ENCODE data around the gene MAP2K6. TPM values are rescaled to one million over a fixed set of nuclear protein-coding genes. Genes with fewer than 3 reads are reported as not detected.
A peak's percentile ranks its signal among the peaks of the same experiment; 100 is the strongest.

MAP2K6 gene
- total RNA-seq, 1 donor from 2014 or later = 2.0 TPM

DNA sequence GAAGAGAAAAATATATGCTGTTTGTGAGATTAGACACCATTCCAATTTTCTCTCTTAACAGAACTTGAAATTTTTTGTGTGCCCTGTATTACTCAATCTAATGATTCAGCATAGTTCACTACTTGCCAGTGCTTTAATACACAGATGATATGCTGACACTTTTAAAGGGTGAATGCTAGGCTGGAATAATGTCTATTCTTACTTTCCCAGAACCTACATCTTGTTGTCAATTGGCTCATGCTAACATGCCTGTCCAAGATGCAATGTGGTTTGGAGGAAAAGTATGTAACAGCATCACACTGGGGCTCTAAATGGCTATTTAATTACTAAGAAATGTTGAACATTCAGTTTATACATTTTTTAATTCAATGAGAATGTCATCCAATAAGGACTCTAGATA, 7.6 kb upstream of the MAP2K6 start:
- no peak for DNase-seq
- Histone ChIP-seq H3K27ac (replicated peaks) (no peak overlapping the region), H3K27me3 (ENCODE audit: low read depth) (no peaks in the 10 kb centered on the region), H3K4me3 (no peak overlapping the region), H3K4me1 (no peaks in the 10 kb centered on the region), H3K9me3 (replicated peaks) (no peaks in the 10 kb centered on the region), H3K36me3 (no peaks in the 10 kb centered on the region)
- TF ChIP-seq, protein P1, sequence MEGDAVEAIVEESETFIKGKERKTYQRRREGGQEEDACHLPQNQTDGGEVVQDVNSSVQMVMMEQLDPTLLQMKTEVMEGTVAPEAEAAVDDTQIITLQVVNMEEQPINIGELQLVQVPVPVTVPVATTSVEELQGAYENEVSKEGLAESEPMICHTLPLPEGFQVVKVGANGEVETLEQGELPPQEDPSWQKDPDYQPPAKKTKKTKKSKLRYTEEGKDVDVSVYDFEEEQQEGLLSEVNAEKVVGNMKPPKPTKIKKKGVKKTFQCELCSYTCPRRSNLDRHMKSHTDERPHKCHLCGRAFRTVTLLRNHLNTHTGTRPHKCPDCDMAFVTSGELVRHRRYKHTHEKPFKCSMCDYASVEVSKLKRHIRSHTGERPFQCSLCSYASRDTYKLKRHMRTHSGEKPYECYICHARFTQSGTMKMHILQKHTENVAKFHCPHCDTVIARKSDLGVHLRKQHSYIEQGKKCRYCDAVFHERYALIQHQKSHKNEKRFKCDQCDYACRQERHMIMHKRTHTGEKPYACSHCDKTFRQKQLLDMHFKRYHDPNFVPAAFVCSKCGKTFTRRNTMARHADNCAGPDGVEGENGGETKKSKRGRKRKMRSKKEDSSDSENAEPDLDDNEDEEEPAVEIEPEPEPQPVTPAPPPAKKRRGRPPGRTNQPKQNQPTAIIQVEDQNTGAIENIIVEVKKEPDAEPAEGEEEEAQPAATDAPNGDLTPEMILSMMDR (IDR thresholded peaks at IDR 0.05; ENCODE audit: borderline replicate concordance) = no peak
- intact Hi-C loops (cut with micrococcal nuclease) = no loop called here

DNA sequence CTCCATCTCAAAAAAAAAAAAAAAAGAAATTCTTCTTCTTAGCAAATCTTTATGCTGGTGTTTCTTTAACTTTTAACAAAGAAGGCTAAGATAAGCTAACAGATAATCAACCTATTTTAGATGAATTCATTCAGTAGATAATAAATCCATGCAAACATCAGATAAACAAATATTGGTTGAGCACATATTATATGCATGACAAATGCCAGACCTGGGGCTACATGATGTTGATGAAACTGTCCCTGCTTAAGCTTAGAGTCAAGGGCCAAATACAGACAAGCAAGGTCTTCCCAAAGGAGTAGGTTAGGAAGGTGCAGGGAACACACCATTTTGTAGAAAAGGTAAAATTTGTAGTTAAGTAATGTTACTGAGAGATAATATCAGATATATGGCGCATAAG, 6.7 kb upstream of the MAP2K6 start:
- H3K27me3 ChIP-seq (ENCODE audit: low read depth) = no peaks in the 10 kb centered on the region
- no peak overlapping the region for H3K4me3 ChIP-seq
- H3K36me3 ChIP-seq = no peaks in the 10 kb centered on the region
- no peak overlapping the region for H3K27ac ChIP-seq (replicated peaks)
- H3K4me1 ChIP-seq = no peaks in the 10 kb centered on the region
- TF ChIP-seq, protein P1 (IDR thresholded peaks at IDR 0.05; ENCODE audit: borderline replicate concordance) = no peak
- intact Hi-C loops (cut with micrococcal nuclease) = no loop called here
- H3K9me3 ChIP-seq (replicated peaks) = no peaks in the 10 kb centered on the region
- no peak for DNase-seq

DNA sequence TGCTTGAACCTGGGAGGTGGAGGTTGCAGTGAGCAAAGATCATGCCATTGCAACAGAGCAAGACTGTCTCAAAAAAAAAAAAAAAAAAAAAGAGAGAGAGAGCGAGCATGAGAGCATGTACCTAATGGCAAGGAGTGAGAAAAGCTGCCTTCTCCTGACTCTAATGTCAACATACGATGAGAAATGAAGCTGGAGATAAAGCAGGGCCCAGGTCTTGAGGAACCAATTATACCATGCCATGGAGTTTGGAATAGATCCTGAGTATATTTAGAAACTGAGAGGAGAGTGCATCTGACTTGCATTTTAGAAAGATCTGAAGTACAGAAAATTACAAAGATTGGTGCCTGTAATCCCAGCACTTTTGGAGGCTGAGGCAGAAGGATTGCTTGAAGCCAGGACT, 3.8 kb upstream of the MAP2K6 start:
- Histone ChIP-seq H3K27me3 (ENCODE audit: low read depth) (no peaks in the 10 kb centered on the region), H3K27ac (replicated peaks) (no peak overlapping the region), H3K36me3 (no peaks in the 10 kb centered on the region), H3K4me3 (no peak overlapping the region), H3K4me1 (peaks cover 12% of the 10 kb centered on the region), H3K9me3 (replicated peaks) (no peaks in the 10 kb centered on the region)
- intact Hi-C loops (cut with micrococcal nuclease) = no loop called here
- TF ChIP-seq, protein P1 (IDR thresholded peaks at IDR 0.05; ENCODE audit: borderline replicate concordance) = no peak
- no peak for DNase-seq

DNA sequence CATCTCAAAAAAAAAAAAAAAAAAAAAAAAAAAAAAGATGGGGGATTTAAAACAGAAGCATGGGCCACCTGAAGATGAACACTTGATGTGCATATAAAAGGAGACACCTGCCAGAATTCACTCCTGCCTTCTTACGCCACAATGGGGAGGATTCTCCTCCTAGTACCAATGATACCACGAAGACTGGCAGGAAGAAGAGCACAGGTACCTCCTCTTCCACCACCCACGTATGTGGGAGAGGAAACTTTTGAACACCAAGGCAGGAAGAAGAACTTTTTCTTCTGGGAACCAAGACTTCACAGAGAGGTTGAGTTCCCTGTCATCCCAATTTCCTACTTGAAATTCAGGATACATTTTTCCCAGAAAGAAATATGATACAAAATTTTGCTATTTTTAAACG, 2.7 kb upstream of the MAP2K6 start:
- H3K27me3 ChIP-seq (ENCODE audit: low read depth) = no peaks in the 10 kb centered on the region
- DNase-seq = no peak
- H3K27ac ChIP-seq (replicated peaks) = no peak overlapping the region
- H3K4me1 ChIP-seq = peaks cover 23% of the 10 kb centered on the region
- H3K9me3 ChIP-seq (replicated peaks) = no peaks in the 10 kb centered on the region
- H3K4me3 ChIP-seq = no peak overlapping the region
- TF ChIP-seq, protein P1 (IDR thresholded peaks at IDR 0.05; ENCODE audit: borderline replicate concordance) = no peak
- H3K36me3 ChIP-seq = no peaks in the 10 kb centered on the region
- intact Hi-C loops (cut with micrococcal nuclease) = no loop called here

DNA sequence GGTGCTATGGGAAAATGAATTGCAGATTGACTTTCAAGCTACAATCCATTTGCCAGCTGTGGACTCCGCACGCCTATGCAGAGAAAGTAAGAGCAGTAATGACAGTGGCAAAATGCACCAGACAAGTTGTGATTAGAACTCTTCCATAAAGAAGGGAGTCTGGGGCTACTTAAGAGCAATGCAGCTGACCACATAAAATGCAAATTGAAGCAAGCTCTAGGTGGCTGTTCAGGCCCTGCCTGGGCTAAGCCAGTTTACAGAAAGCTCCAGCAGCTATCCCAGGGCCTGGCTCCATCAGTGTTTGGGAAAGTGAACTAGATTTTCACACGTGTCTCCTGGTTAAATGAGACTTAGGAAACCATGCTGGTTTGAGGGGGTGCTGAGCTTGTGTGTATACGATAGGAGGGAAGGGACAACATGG, 2.2 kb upstream of the MAP2K6 start:
- TF ChIP-seq, protein P1 (IDR thresholded peaks at IDR 0.05; ENCODE audit: borderline replicate concordance) = no peak
- Histone ChIP-seq H3K27ac (replicated peaks) (no peak overlapping the region), H3K9me3 (replicated peaks) (no peaks in the 10 kb centered on the region), H3K36me3 (no peaks in the 10 kb centered on the region), H3K4me1 (peaks cover 28% of the 10 kb centered on the region), H3K27me3 (ENCODE audit: low read depth) (no peaks in the 10 kb centered on the region), H3K4me3 (no peak overlapping the region)
- intact Hi-C loops (cut with micrococcal nuclease) = no loop called here
- no peak for DNase-seq

DNA sequence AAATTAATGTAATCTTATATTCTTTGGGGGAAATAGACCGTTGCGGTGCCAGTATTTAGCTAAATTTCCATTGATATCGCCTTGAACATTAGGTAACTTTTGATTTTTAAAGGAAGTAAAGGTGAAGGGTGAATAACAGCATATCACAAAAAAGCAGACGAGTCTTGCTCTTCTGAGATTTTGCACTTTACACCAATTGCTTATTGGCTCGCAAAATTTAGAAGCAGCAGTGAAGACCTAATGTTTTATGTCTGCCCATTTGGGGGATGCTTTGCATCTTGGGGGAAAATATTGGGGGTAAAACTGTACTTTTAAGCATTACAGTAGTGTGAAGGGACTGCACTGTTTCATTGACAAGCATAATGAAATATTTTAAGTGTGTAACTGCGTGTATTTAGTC, 934 bp downstream of the MAP2K6 start:
- Histone ChIP-seq H3K27ac (replicated peaks) (peak overlapping the region; percentile 45), H3K36me3 (no peaks in the 10 kb centered on the region), H3K27me3 (ENCODE audit: low read depth) (no peaks in the 10 kb centered on the region), H3K4me1 (peaks cover 32% of the 10 kb centered on the region), H3K4me3 (peak overlapping the region; percentile 73), H3K9me3 (replicated peaks) (no peaks in the 10 kb centered on the region)
- intact Hi-C loops (cut with micrococcal nuclease) = no loop called here
- TF ChIP-seq, protein P1 (IDR thresholded peaks at IDR 0.05; ENCODE audit: borderline replicate concordance) = no peak
- DNase-seq = no peak
